Measurements from ENCODE around the gene ACTN2. TPM values are rescaled to one million over a fixed set of nuclear protein-coding genes. Genes with fewer than 3 reads are reported as not detected.

Gene ACTN2
- total RNA-seq, 1 donor from 2014 or later = 1.9 TPM

- Mint-ChIP-seq H3K27ac (no peak overlapping the region), H3K9me3 (no peaks in the 10 kb centered on the region), H3K4me1 (peaks cover 21% of the 10 kb centered on the region), H3K36me3 (peaks cover 4% of the 10 kb centered on the region), H3K4me3 (no peak overlapping the region), H3K27me3 (ENCODE audit: low read depth) (no peaks in the 10 kb centered on the region)
- no peak for DNase-seq (ENCODE audit: low spot score in 2 of 2, unreplicated experiment in 2 of 2)
- no peak for TF ChIP-seq CTCF (IDR thresholded peaks at IDR 0.05; ENCODE audit: unreplicated experiment)
Observed at GRCh38 chr1:236800623-236801022, 114.3 kb downstream of the ACTN2 start.

- H3K4me3 Mint-ChIP-seq = no peak overlapping the region
- peaks cover 11% of the 10 kb centered on the region for H3K4me1 Mint-ChIP-seq
- H3K27me3 Mint-ChIP-seq (ENCODE audit: low read depth) = no peaks in the 10 kb centered on the region
- no peaks in the 10 kb centered on the region for H3K9me3 Mint-ChIP-seq
- no peak for DNase-seq (ENCODE audit: low spot score in 2 of 2, unreplicated experiment in 2 of 2)
- no peak overlapping the region for H3K27ac Mint-ChIP-seq
- TF ChIP-seq CTCF (IDR thresholded peaks at IDR 0.05; ENCODE audit: unreplicated experiment) = no peak
- peaks cover 7% of the 10 kb centered on the region for H3K36me3 Mint-ChIP-seq
Observed at GRCh38 chr1:236802264-236802663, 116.0 kb downstream of the ACTN2 start.

GRCh38 chr1:236806634-236807033, 120.3 kb downstream of the ACTN2 start:
- no peak for DNase-seq (ENCODE audit: low spot score in 2 of 2, unreplicated experiment in 2 of 2)
- TF ChIP-seq CTCF (IDR thresholded peaks at IDR 0.05; ENCODE audit: unreplicated experiment) = no peak
- Mint-ChIP-seq H3K27ac (no peak overlapping the region), H3K27me3 (ENCODE audit: low read depth) (no peaks in the 10 kb centered on the region), H3K36me3 (peaks cover 25% of the 10 kb centered on the region), H3K9me3 (peaks cover 4% of the 10 kb centered on the region), H3K4me3 (no peak overlapping the region), H3K4me1 (no peaks in the 10 kb centered on the region)

GRCh38 chr1:236808005-236808404, 121.7 kb downstream of the ACTN2 start:
- Mint-ChIP-seq H3K4me3 (no peak overlapping the region), H3K27me3 (ENCODE audit: low read depth) (no peaks in the 10 kb centered on the region), H3K27ac (no peak overlapping the region), H3K36me3 (peaks cover 29% of the 10 kb centered on the region), H3K4me1 (no peaks in the 10 kb centered on the region), H3K9me3 (peaks cover 4% of the 10 kb centered on the region)
- no peak for TF ChIP-seq CTCF (IDR thresholded peaks at IDR 0.05; ENCODE audit: unreplicated experiment)
- no peak for DNase-seq (ENCODE audit: low spot score in 2 of 2, unreplicated experiment in 2 of 2)

GRCh38 chr1:236808564-236809130, 122.3 kb downstream of the ACTN2 start:
- H3K4me1 Mint-ChIP-seq = no peaks in the 10 kb centered on the region
- DNase-seq (ENCODE audit: low spot score in 2 of 2, unreplicated experiment in 2 of 2) = no peak
- no peak overlapping the region for H3K27ac Mint-ChIP-seq

More at GRCh38 chr1:236808564-236809130, 122.3 kb downstream of the ACTN2 start:
- no peaks in the 10 kb centered on the region for H3K27me3 Mint-ChIP-seq (ENCODE audit: low read depth)
- TF ChIP-seq CTCF (IDR thresholded peaks at IDR 0.05; ENCODE audit: unreplicated experiment) = no peak
- H3K9me3 Mint-ChIP-seq = peaks cover 4% of the 10 kb centered on the region
- H3K4me3 Mint-ChIP-seq = no peak overlapping the region
- peaks cover 32% of the 10 kb centered on the region for H3K36me3 Mint-ChIP-seq

Data from mesothelial cell of epicardium (in vitro differentiated cells).